ENCODE data around the gene FGGY.

DNA sequence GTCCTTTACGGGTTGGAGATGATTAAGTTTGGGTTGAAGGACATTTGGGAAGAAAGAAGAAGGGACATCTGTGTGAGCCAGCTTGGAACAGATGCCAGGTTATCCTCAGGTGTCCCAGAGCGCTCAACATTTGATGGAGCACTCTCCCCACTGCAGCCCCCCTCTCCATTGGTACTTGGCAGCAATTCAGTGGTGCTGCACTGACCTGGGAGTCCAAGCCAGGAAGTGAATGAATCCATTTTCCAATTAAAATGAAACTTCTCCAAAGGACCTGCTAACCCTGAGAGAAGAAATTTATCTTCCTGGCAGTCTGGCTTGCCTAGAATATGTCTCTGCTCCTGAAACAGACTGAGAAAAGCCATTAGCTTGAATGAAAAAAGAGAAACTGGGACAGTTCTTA lies 67.1 kb downstream of the FGGY start:
- TF ChIP-seq CTCF (conservative IDR thresholded peaks at IDR 0.05 in 1 of 2, IDR thresholded peaks at IDR 0.05 in 1 of 2; ENCODE audit: extremely low read depth in 1 of 2, insufficient read depth in 1 of 2, low read depth in 1 of 2, low read length in 2 of 2) (no peak), EZH2 (IDR thresholded peaks at IDR 0.05; ENCODE audit: borderline replicate concordance, low read length) (no peak)
